ENCODE results near the gene CNTRL. TPM values are rescaled to one million over a fixed set of nuclear protein-coding genes. Genes with fewer than 3 reads are reported as not detected.

CNTRL gene
- total RNA-seq, 1 experiment from 2014 or later: 13.4 TPM

DNA sequence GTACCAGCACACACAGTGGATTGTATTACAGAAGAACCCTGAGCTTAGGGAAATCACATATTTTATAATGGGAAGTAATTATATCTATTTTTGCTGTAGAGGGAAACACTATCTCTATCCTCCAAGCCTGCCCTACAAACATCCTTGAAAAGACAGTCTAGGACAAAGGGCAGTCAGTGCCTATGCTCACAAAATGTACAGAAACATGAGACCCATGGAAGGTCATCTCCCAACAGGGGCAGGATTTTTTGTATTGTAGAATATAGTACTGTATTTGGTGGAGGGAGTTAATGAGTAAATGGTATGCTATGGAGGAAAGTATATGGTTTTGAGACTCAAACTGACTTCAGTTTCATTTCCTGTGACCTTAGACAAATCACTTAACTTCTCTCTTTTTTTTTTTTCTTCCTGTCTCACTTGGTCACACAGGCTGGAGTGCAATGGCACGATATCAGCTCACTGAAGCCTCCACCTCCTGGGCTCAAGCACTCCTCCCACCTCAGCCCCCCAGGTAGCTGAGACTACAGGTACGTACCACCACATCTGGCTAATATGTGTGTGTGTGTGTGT, 132.7 kb downstream of the CNTRL start:
- TF ChIP-seq, protein P1, sequence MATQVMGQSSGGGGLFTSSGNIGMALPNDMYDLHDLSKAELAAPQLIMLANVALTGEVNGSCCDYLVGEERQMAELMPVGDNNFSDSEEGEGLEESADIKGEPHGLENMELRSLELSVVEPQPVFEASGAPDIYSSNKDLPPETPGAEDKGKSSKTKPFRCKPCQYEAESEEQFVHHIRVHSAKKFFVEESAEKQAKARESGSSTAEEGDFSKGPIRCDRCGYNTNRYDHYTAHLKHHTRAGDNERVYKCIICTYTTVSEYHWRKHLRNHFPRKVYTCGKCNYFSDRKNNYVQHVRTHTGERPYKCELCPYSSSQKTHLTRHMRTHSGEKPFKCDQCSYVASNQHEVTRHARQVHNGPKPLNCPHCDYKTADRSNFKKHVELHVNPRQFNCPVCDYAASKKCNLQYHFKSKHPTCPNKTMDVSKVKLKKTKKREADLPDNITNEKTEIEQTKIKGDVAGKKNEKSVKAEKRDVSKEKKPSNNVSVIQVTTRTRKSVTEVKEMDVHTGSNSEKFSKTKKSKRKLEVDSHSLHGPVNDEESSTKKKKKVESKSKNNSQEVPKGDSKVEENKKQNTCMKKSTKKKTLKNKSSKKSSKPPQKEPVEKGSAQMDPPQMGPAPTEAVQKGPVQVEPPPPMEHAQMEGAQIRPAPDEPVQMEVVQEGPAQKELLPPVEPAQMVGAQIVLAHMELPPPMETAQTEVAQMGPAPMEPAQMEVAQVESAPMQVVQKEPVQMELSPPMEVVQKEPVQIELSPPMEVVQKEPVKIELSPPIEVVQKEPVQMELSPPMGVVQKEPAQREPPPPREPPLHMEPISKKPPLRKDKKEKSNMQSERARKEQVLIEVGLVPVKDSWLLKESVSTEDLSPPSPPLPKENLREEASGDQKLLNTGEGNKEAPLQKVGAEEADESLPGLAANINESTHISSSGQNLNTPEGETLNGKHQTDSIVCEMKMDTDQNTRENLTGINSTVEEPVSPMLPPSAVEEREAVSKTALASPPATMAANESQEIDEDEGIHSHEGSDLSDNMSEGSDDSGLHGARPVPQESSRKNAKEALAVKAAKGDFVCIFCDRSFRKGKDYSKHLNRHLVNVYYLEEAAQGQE (IDR thresholded peaks at IDR 0.05; ENCODE audit: low read depth): no peak
- no peak for TF ChIP-seq TCF7L2 (IDR thresholded peaks at IDR 0.05; ENCODE audit: borderline replicate concordance, extremely low read depth, insufficient read depth, insufficient read length)
- TF ChIP-seq JUND (IDR thresholded peaks at IDR 0.05): no peak
- TF ChIP-seq, protein P2, sequence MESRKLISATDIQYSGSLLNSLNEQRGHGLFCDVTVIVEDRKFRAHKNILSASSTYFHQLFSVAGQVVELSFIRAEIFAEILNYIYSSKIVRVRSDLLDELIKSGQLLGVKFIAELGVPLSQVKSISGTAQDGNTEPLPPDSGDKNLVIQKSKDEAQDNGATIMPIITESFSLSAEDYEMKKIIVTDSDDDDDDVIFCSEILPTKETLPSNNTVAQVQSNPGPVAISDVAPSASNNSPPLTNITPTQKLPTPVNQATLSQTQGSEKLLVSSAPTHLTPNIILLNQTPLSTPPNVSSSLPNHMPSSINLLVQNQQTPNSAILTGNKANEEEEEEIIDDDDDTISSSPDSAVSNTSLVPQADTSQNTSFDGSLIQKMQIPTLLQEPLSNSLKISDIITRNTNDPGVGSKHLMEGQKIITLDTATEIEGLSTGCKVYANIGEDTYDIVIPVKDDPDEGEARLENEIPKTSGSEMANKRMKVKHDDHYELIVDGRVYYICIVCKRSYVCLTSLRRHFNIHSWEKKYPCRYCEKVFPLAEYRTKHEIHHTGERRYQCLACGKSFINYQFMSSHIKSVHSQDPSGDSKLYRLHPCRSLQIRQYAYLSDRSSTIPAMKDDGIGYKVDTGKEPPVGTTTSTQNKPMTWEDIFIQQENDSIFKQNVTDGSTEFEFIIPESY (IDR thresholded peaks at IDR 0.05; ENCODE audit: extremely low read depth, insufficient replicate concordance, low read length): no peak
- no peak for TF ChIP-seq SP1 (IDR thresholded peaks at IDR 0.05; ENCODE audit: low read depth)
- no peak for TF ChIP-seq CBX3 (IDR thresholded peaks at IDR 0.05; ENCODE audit: low read depth)
- TF ChIP-seq CEBPB (IDR thresholded peaks at IDR 0.05; ENCODE audit: low read depth): no peak
- no peak for TF ChIP-seq SRF (IDR thresholded peaks at IDR 0.05; ENCODE audit: low read depth)
- TF ChIP-seq POLR2AphosphoS5 (IDR thresholded peaks at IDR 0.05; ENCODE audit: low read depth, low read length): no peak
- TF ChIP-seq, protein P3, sequence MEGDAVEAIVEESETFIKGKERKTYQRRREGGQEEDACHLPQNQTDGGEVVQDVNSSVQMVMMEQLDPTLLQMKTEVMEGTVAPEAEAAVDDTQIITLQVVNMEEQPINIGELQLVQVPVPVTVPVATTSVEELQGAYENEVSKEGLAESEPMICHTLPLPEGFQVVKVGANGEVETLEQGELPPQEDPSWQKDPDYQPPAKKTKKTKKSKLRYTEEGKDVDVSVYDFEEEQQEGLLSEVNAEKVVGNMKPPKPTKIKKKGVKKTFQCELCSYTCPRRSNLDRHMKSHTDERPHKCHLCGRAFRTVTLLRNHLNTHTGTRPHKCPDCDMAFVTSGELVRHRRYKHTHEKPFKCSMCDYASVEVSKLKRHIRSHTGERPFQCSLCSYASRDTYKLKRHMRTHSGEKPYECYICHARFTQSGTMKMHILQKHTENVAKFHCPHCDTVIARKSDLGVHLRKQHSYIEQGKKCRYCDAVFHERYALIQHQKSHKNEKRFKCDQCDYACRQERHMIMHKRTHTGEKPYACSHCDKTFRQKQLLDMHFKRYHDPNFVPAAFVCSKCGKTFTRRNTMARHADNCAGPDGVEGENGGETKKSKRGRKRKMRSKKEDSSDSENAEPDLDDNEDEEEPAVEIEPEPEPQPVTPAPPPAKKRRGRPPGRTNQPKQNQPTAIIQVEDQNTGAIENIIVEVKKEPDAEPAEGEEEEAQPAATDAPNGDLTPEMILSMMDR (IDR thresholded peaks at IDR 0.05 in 2 of 3, conservative IDR thresholded peaks at IDR 0.05 in 1 of 3; ENCODE audit: borderline replicate concordance in 1 of 3, insufficient read depth in 1 of 3, low read depth in 2 of 3, low read length in 2 of 3): no peak
- no peak for TF ChIP-seq ZFX (IDR thresholded peaks at IDR 0.05)
- TF ChIP-seq, protein P4, sequence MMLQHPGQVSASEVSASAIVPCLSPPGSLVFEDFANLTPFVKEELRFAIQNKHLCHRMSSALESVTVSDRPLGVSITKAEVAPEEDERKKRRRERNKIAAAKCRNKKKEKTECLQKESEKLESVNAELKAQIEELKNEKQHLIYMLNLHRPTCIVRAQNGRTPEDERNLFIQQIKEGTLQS (IDR thresholded peaks at IDR 0.05): no peak
- TF ChIP-seq ELF1 (IDR thresholded peaks at IDR 0.05; ENCODE audit: borderline replicate concordance, low read depth): no peak
- no peak for TF ChIP-seq RAD21 (IDR thresholded peaks at IDR 0.05; ENCODE audit: low read depth)
- TF ChIP-seq EGR1 (IDR thresholded peaks at IDR 0.05; ENCODE audit: low read depth): no peak
- no peak for TF ChIP-seq EZH2 (IDR thresholded peaks at IDR 0.05)
- no peaks in the 10 kb centered on the region for H4K20me1 ChIP-seq (ENCODE audit: insufficient read depth)
- H3K27ac ChIP-seq (ENCODE audit: low read depth, low read length): no peak overlapping the region
- H3K9me2 ChIP-seq (ENCODE audit: insufficient read depth): no peaks in the 10 kb centered on the region
- no peaks in the 10 kb centered on the region for H3K79me2 ChIP-seq (ENCODE audit: insufficient read depth, low read length)
- H3K9ac ChIP-seq (ENCODE audit: low read length): no peak overlapping the region
- ATAC-seq (no peak), DNase-seq (ENCODE audit: low read depth, low spot score) (no peak)
- H3K27me3 ChIP-seq (ENCODE audit: insufficient read depth, low read length): no peaks in the 10 kb centered on the region
- H2AFZ ChIP-seq (ENCODE audit: low read depth, low read length, poor library complexity, severe bottlenecking): no peak overlapping the region
- RAD21 ChIA-PET (ENCODE audit: low non-redundant PET in 1 of 2, low total read pairs in 2 of 2, uncharacterized antibody in 2 of 2, unreplicated experiment in 2 of 2): no interaction called here
- POLR2A ChIA-PET: no interaction called here
- CTCF ChIA-PET: no interaction called here
- intact Hi-C loops (cut with micrococcal nuclease): no loop called here
- no peaks in the 10 kb centered on the region for H3K9me3 ChIP-seq (ENCODE audit: control insufficient read depth in 1 of 2, insufficient read depth in 1 of 2, low read depth in 1 of 2, low read length in 2 of 2)
- no TSS peak for BruUV-seq (replicated peaks)
- H3K4me2 ChIP-seq (ENCODE audit: low read length): no peak overlapping the region
- peaks cover under 1 to 4% of the 10 kb centered on the region in 2 experiments; a peak in 2 of 4 replicates for H3K4me1 ChIP-seq (ENCODE audit: control insufficient read depth in 1 of 2, insufficient read depth in 2 of 2, low read length in 2 of 2)
- no peaks in the 10 kb centered on the region for H3K36me3 ChIP-seq (ENCODE audit: control insufficient read depth in 1 of 2, insufficient read depth in 2 of 2, low read length in 2 of 2)
- no peak overlapping the region for H3K4me3 ChIP-seq (replicated peaks in 1 of 2; ENCODE audit: low read depth in 1 of 2, low read length in 2 of 2)
